Stimulated activated CD8-positive, alpha-beta memory T cell treated with anti-CD3 and anti-CD28 coated beads, Interleukin-15, amount 100 ng/mL, for 1 hour (primary cell): ENCODE results near the gene CKB.

Experiments used
- DNase-seq: peaks from one replicate; pipeline ENCODE4 v3.0.0-alpha.2; 2020; ENCODE audit warnings: low read depth

Gene CKB

DNA sequence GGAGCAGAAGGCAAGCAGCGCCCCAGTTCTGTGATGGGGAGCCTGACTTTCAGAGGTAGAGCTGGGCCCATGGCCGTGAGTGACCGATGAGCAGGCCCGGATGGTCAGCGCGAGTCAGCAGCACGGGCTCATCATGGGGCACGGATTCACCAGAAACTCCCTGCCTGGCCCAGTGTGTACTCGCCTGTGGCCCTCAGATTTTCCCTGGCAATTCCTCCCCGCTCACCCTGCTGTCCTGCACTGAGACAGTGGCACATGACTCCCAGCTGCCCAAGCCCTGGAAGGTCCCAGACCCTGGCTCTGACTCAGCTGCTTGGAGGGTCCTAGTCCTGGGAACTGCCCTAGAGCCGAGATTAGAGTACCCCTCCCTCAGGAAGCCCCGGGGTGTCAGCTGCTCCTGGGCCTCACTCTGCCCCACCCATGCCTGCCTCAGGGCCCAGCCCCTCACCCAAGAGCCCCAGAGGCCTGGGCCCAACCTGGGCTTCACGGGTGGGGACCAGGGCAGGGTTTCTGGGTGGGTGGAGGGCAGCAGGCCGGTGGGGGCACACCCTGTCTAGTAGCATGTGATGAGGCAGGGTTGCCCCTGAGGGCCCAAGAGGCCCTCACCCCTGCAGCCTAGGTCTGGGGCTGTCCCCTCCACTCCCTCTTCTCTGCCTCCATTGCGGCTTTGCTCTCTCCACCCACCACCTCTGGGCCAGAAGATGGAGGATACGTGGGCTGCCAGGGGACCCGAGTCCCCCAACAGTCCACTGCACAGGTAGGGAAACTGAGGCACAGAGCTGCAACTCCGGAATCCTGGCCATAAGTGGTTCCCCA lies 14.8 kb upstream of the CKB start:
- no peak for DNase-seq

DNA sequence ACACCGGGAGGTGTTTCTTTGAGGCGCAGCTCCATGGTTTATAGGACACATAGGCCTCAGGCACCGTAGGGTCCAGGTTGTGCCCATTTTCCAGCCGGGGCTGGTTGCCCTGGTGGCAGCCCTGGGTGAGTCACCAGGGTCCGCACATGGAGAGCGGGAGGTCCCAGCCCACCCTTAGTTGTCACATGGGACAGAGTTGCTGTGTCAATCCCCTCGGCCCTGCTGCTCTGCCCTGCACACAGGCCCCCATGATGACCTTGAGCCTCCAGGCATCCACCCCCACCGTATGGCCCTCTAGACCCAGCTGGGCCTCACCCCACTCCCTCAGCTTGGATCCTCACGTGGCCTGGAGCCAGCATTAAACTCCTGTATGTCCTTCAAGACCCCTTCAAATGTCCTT lies 14.1 kb upstream of the CKB start:
- no peak for DNase-seq

- DNase-seq = no peak
Observed at GRCh38 chr14:103535891-103536565, 13.4 kb upstream of the CKB start.

DNA sequence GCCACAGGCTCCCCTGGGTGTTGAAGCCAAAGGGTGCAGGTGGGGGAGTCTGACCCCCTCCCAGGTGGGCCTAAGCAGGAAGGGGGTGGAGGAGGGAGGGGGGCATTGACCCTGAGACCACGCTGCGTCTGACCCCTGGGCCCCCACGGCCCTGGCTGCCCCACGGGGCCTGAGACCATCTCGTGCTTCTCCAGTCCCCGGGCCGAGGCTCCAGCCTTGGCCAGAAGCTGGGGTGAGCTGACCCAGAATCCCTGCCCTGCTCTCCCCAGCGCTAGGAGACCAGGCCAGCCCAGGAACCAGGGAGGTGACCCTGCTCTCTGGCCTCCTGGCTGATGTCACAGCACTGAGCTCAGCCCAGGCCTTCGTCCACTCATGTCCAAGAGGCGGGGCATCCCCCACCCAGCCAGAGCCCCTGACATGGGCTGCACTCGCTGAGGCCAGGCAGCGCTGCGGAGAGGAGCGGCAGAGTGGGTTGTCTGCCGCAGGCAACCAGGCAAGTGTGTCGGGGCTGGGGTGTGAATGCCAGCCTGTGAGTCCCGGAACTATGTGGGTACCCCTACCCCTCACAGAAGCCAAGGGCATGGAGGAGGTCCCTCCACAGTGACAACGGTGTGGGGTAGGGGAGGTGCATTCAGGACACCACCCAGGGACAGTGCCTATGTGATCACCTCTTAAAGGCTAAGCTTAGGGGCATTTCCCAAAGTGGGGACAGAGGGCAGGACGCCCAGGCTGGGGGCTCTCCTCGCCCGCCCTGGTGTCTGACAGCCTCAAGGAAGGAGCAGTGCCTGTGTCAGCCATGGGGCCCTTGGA lies 12.7 kb upstream of the CKB start:
- no peak for DNase-seq

GRCh38 chr14:103534576-103535061 lies 12.0 kb upstream of the CKB start:
- no peak for DNase-seq

GRCh38 chr14:103533999-103534575 lies 11.5 kb upstream of the CKB start:
- no peak for DNase-seq

- no peak for DNase-seq
Observed at GRCh38 chr14:103533137-103533998, 10.7 kb upstream of the CKB start.

GRCh38 chr14:103532216-103533136 lies 9.8 kb upstream of the CKB start:
- no peak for DNase-seq

GRCh38 chr14:103531421-103532215 lies 9.0 kb upstream of the CKB start:
- DNase-seq = no peak

DNA sequence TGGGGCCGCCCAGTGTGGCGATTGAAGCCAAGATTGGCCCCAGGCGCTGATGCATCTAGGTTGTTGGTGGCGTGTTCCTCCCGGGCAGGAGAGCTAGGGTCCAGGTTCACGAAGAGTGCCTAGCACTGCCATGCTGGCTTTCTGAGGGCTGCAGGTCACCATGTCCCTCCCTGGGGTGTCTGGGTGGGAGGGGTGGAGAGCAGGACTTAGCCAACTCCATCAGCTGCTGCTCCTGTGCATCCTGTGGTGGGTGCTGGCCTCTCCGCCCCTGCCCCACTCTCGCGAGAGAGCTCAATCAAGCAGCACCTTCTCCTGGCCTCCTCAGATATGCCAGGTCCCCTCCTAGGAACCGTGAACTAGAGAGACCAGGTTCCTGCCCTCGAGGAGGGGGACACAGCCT lies 8.2 kb upstream of the CKB start:
- no peak for DNase-seq

GRCh38 chr14:103530390-103530789 lies 7.8 kb upstream of the CKB start:
- DNase-seq = no peak

DNA sequence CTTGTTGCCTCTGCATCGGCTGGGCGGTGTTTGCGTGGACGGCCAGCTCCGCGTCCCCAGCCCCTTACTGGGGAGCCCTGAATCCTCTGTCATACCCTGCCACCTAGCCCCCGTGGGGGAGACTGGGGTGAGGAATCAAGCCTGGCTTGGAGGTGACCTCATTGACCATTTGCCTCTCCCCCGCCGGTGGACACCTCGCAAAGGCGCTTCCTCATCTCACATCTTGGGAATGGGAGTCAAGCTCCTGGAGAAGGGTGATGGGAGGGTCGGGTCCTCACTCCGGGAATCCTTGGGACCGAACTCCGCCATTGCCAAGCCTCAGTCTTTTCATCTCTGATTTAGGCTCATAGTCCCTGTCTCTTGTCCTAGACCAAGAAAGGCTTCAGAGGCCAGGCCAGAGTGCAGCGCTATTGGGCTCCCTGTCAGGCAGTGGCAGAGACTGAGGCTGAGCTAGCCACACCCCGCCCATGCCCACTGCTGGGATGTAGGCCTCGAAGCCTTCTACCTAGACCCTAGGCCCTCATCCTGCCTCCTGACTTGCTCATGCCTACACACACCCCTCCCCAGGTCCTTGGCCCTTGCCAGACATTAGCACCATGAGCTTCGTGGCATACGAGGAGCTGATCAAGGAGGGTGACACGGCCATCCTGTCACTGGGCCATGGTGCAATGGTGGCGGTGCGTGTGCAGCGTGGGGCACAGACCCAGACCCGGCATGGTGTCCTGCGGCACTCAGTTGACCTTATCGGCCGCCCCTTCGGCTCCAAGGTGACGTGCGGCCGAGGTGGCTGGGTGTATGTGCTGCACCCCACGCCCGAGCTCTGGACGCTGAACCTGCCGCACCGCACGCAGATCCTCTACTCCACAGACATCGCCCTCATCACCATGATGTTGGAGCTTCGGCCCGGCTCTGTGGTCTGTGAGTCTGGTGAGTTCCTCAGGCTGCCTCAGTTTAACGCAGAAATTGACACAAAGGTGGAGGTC lies 7.0 kb upstream of the CKB start:
- no peak for DNase-seq

GRCh38 chr14:103528587-103529382 lies 6.2 kb upstream of the CKB start, which contains the start of gene TRMT61A:
Gene TRMT61A, plus strand, starts transcription at chr14:103529196. Its CDS starts 783 bp downstream, at chr14:103529979.
- peak; percentile 61 for DNase-seq

- no peak for DNase-seq
Observed at GRCh38 chr14:103528146-103528586, 5.5 kb upstream of the CKB start.

GRCh38 chr14:103527408-103528145 lies 4.9 kb upstream of the CKB start:
- DNase-seq = no peak

- no peak for DNase-seq
Observed at GRCh38 chr14:103526914-103527248, 4.3 kb upstream of the CKB start.
